Heart left ventricle (tissue), 16 donors: ENCODE results near the gene GNA15. TPM values are rescaled to one million over a fixed set of nuclear protein-coding genes. Genes with fewer than 3 reads are reported as not detected.

ENCODE experiments used
- ATAC-seq, 4 donors: fragments of 200-7000 bp; cut with Tn5 transposase; one replicate each; pipeline ENCODE4 v1.9.1; 2020 to 2022; ENCODE audit warnings: moderate library complexity in 4 of 4, mild to moderate bottlenecking in 3 of 4, moderate number of reproducible peaks in 1 of 4
- DNase-seq, 5 donors: peaks; one replicate each; pipeline ENCODE4 v3.0.0-alpha.2; 2020
- H3K27ac ChIP-seq, 12 donors: fragments of 200-600 bp; sonication (generic) in 4 of 12; one replicate each; pipeline versions ENCODE4 v1.5.0 to v1.8.0; 2016 to 2022; ENCODE audit warnings: mild to moderate bottlenecking in 2 of 12
- H3K27me3 ChIP-seq, 9 donors: fragments of 200-600 bp; sonication (generic) in 2 of 9; one replicate each; pipeline versions ENCODE4 v1.5.1 to v1.8.0; 2016 to 2022; ENCODE audit warnings: mild to moderate bottlenecking in 3 of 9
- H3K36me3 ChIP-seq, 9 donors: fragments of 200-600 bp; sonication (generic) in 2 of 9; one replicate each; pipeline versions ENCODE4 v1.5.0 to v1.8.0; 2018 to 2022; ENCODE audit warnings: mild to moderate bottlenecking in 2 of 9
- H3K4me1 ChIP-seq, 12 donors: fragments of 200-600 bp; sonication (generic) in 4 of 12; one replicate each; pipeline versions ENCODE4 v1.5.0 to v1.8.0; 2016 to 2022; ENCODE audit warnings: mild to moderate bottlenecking in 3 of 12
- H3K4me3 ChIP-seq, 12 donors: fragments of 200-600 bp; sonication (generic) in 4 of 12; one replicate each; pipeline versions ENCODE4 v1.5.0 to v1.8.0; 2017 to 2022; ENCODE audit warnings: mild to moderate bottlenecking in 9 of 12, moderate library complexity in 4 of 12
- H3K9me3 ChIP-seq, 12 donors: fragments of 200-600 bp; sonication (generic) in 4 of 12; one replicate each; pipeline versions ENCODE4 v1.5.0 to v1.8.0; 2016 to 2022; ENCODE audit warnings: mild to moderate bottlenecking in 1 of 12
- POLR2A ChIP-seq, 2 donors: fragments of 450-650 bp; IDR thresholded peaks; one replicate each; pipeline ENCODE4 v1.6.1; 2017; ENCODE audit warnings: antibody characterized with exemption in 2 of 2, mild to moderate bottlenecking in 2 of 2, moderate library complexity in 2 of 2
- WGBS, 4 donors: extraction: QIAGEN DNeasy Blood & Tissue Kit in 2 of 4; methylation state at CpG; one replicate each; pipeline versions ENCODE4 v1.1.5 to v1.1.7; 2013 to 2018; 5-methylcytosine and 5-hydroxymethylcytosine counted together
- intact Hi-C, 10 donors: fragments of 100-400 bp; cut with DNase I; formaldehyde crosslinking; loops; one replicate each; pipeline versions ENCODE4 v1.11.1 to v1.14.2; 2022
- polyA plus RNA-seq, 2 donors: library from polyadenylated mRNA; stranded (reverse); fragments of 200-250 nt; gene quantifications; one replicate each; pipeline ENCODE4 v1.2.3, GENCODE V29; 2013
- total RNA-seq, 9 donors: library from RNA; depleted of rRNA in 2 of 9; stranded (reverse); fragments of >200 nt in 2 of 9; fragmentation: NEBNext Ultra II Directional in 3 of 9; extraction: Animal tissue kit (Norgen Biotek cat#: 25700) in 3 of 9; gene quantifications; one replicate each; pipeline versions ENCODE4 v1.1.0 to v1.2.4, GENCODE V29; 2016 to 2023
- TF ChIP-seq, protein P1 (sequence below), 12 donors: fragments of 200-600 bp; sonication (generic) in 4 of 12; IDR thresholded peaks; one replicate each; pipeline versions ENCODE4 v1.5.0 to v1.8.0; 2018 to 2022; ENCODE audit warnings: antibody characterized with exemption in 12 of 12, mild to moderate bottlenecking in 5 of 12
- donor health status: ischemic (EF 13 %, LVEDD 7.1; RV severe dilation, severe dysfunction).
- donor health status: healthy with polysubstance abuse.
- donor health status: DM: no; HTN: yes; CAD: no.
- donor health status: DM: no; HTN: no; CAD: no.
- donor health status: ischemic (EF 25% LVEDD 6.9; RV normal size, moderate dysfunction).
- donor health status: ischemic (EF 25% LVEDD 5.7; RV mildly dilated, moderate dysfunction).
- donor health status: healthy.
- donor health status: DM: yes; HTN: yes; CAD: no.
- donor health status: ischemic (EF 35%, LVEDD 5.7; RV mildly dilated, moderate dysfunction).
- donor health status: nonischemic (EF 11% LVEDD 7.7; RV severe dilation, severe dysfunction).
- donor health status: DM: yes; HTN: yes; CAD: no.
- donor health status: PGD.
- donor health status: ischemic (EF 29% LVEDD 5.4; RV normal size, mild dysfunction).
- donor health status: nonischemic (EF 23%, LVEDD 6.1; RV moderate dilation, normal function).

The GNA15 gene
- total and polyA plus RNA-seq, 11 donors, result 0.69 to 15.2 (median 1.7) TPM

DNA sequence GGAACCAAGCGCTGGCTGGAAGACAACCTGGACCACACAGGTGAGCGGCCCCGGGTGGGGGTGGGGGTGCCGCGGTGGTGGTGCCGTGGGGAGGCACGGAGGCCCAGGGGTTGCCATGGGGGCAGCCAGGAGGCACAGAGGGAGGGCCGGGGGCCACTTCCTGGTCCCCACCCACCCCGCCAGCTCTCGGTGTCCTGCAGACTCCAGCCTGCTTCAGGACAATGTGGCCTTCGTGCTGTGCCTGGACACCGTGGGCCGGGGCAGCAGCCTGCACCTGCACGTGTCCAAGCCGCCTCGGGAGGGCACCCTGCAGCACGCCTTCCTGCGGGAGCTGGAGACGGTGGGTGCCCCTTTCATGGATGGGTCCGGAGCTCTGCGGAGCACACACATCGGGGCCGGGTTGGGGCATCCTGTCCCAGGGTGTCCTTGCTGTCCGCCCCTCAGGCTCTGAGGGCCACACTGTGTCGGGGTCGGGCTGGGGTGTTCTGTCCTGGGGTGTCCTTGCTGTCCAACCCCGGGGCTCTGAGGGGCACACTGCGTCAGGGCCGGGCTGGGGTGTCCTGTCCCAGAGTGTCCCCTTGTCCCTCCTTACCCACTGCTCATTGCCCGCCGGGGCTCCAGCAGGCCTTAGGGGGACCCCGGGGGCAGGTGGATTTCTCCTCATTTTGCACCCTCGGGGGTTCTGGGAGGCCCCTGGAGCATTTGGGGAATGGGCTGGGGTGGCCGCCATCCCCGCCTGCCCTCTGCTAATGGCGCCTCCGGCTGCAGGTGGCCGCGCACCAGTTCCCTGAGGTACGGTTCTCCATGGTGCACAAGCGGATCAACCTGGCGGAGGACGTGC is 68.2 kb downstream of the GNA15 start:
- H3K27ac ChIP-seq, result no peak overlapping the region
- H3K9me3 ChIP-seq, result no peaks in the 10 kb centered on the region
- no peak overlapping the region for H3K4me3 ChIP-seq
- H3K36me3 ChIP-seq, result peaks cover 0 to 71% (median 46%) of the 10 kb centered on the region in 9 donors
- ATAC-seq (peak in 1 of 4 donors; percentile 9), DNase-seq (no peak)
- no peaks in the 10 kb centered on the region for H3K4me1 ChIP-seq
- no peaks in the 10 kb centered on the region for H3K27me3 ChIP-seq
- 93 to 96% (median 96%) methylated on average over 19 to 43 of the region's 43 CpGs for WGBS, 4 donors
- intact Hi-C loops, result no loop called here
- TF ChIP-seq, protein P1, sequence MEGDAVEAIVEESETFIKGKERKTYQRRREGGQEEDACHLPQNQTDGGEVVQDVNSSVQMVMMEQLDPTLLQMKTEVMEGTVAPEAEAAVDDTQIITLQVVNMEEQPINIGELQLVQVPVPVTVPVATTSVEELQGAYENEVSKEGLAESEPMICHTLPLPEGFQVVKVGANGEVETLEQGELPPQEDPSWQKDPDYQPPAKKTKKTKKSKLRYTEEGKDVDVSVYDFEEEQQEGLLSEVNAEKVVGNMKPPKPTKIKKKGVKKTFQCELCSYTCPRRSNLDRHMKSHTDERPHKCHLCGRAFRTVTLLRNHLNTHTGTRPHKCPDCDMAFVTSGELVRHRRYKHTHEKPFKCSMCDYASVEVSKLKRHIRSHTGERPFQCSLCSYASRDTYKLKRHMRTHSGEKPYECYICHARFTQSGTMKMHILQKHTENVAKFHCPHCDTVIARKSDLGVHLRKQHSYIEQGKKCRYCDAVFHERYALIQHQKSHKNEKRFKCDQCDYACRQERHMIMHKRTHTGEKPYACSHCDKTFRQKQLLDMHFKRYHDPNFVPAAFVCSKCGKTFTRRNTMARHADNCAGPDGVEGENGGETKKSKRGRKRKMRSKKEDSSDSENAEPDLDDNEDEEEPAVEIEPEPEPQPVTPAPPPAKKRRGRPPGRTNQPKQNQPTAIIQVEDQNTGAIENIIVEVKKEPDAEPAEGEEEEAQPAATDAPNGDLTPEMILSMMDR (IDR thresholded peaks at IDR 0.05), result no peak
- no peak for TF ChIP-seq POLR2A (IDR thresholded peaks at IDR 0.05)

DNA sequence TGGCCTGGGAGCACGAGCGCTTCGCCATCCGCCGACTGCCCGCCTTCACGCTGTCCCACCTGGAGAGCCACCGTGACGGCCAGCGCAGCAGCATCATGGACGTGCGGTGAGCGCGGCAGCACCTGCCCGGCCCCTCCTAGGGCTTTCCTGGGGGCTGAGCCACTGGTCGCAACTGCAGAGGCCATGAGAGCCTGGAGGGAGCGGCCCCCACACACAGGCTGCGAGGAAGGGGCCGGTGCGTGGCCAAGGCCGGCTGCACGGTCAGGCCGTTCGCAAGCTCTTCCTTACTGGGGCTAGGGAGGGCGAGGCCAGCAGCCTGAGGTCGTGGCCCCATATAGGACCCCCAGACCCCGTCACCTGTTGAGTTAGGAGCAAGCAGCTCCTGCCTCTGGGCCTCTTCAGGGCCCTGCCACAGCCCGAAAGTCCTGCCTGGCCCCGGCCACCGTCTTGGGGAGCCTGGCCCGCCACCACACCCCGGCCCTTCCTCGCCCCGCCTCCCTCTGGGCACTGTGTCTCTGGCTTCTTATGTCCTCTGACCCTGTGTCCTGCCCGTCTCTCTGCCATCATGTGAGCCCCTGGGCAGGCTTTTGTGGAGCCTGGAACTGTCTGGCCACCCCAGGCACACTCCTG is 68.9 kb downstream of the GNA15 start:
- TF ChIP-seq POLR2A (IDR thresholded peaks at IDR 0.05), result no peak
- TF ChIP-seq, protein P1 (IDR thresholded peaks at IDR 0.05), result no peak
- Histone ChIP-seq H3K4me3 (no peak overlapping the region), H3K9me3 (no peaks in the 10 kb centered on the region), H3K27me3 (no peaks in the 10 kb centered on the region), H3K27ac (no peak overlapping the region), H3K4me1 (no peaks in the 10 kb centered on the region), H3K36me3 (peaks cover 0 to 63% (median 43%) of the 10 kb centered on the region in 9 donors)
- intact Hi-C loops, result no loop called here
- WGBS, 4 donors, result 93 to 96% (median 95%) methylated on average over 12 to 35 of the region's 35 CpGs
- ATAC-seq (no peak), DNase-seq (no peak)

DNA sequence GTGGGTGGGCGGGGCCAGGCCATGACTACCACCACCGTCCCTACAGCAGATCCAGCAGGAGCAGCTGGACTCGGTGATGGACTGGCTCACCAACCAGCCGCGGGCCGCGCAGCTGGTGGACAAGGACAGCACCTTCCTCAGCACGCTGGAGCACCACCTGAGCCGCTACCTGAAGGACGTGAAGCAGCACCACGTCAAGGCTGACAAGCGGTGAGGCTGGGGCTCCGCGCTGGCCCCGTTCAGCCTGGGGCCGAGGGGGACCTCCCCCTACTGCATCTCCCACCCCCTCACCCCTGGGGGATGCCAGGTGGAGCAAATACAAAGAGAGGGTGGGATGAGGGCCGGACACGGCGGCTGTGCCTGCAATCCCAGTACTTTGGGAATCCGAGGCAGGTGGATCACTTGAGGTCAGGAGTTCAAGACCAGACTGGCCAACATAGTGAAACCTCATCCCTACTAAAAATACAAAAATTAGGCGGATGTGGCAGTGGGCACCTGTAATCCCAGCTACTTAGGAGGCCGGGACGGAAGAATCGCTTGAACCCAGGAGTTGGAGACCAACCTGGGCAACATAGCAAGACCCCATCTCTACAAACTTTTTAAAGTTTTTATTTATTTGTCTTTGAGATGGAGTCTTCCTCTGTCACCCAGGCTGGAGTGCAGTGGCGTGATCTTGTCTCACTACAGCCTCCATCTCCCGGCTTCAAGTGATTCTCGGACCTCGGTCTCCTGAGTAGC is 70.6 kb downstream of the GNA15 start:
- Histone ChIP-seq H3K27ac (no peak overlapping the region), H3K9me3 (no peaks in the 10 kb centered on the region), H3K36me3 (peaks cover 0 to 59% (median 39%) of the 10 kb centered on the region in 9 donors), H3K27me3 (no peaks in the 10 kb centered on the region), H3K4me3 (no peak overlapping the region), H3K4me1 (no peaks in the 10 kb centered on the region)
- no peak for DNase-seq
- no peak for ATAC-seq
- 95 to 97% (median 96%) methylated on average over 20 to 28 of the region's 28 CpGs for WGBS, 4 donors
- intact Hi-C loops, result no loop called here
- TF ChIP-seq, protein P1 (IDR thresholded peaks at IDR 0.05), result no peak
- TF ChIP-seq POLR2A (IDR thresholded peaks at IDR 0.05), result no peak
